ENCODE results near the gene TPST1. TPM values are rescaled to one million over a fixed set of nuclear protein-coding genes. Genes with fewer than 3 reads are reported as not detected.
"Not testable (repeated sequence)": the region's sequence is repeated elsewhere in the genome, so short reads cannot be mapped to it uniquely, and the experiment has no call there.

TPST1 gene
- total RNA-seq, 1 experiment from 2014 or later, result 58.8 TPM

- no peak for DNase-seq (ENCODE audit: low spot score)
These were observed 126.7 kb downstream of the TPST1 start for GRCh38 chr7:66331883-66332282.

GRCh38 chr7:66333443-66333842 lies 128.3 kb downstream of the TPST1 start:
- no peak for DNase-seq (ENCODE audit: low spot score)

GRCh38 chr7:66335318-66335717 lies 130.2 kb downstream of the TPST1 start:
- DNase-seq (ENCODE audit: low spot score), result no peak

- DNase-seq (ENCODE audit: low spot score), result no peak
These were observed 131.6 kb downstream of the TPST1 start for GRCh38 chr7:66336760-66337159.

- no peak for DNase-seq (ENCODE audit: low spot score)
These were observed 134.0 kb downstream of the TPST1 start for GRCh38 chr7:66339141-66339540.

- DNase-seq (ENCODE audit: low spot score), result no peak
These were observed 139.0 kb downstream of the TPST1 start for GRCh38 chr7:66344166-66344565.

GRCh38 chr7:66348531-66348930 lies 143.4 kb downstream of the TPST1 start:
- no peak for DNase-seq (ENCODE audit: low spot score)

GRCh38 chr7:66348959-66349358 lies 143.8 kb downstream of the TPST1 start:
- no peak for DNase-seq (ENCODE audit: low spot score)

GRCh38 chr7:66352071-66352470 lies 146.9 kb downstream of the TPST1 start:
- DNase-seq (ENCODE audit: low spot score), result peak; percentile 30

GRCh38 chr7:66353547-66353946 lies 148.4 kb downstream of the TPST1 start:
- no peak for DNase-seq (ENCODE audit: low spot score)

- DNase-seq (ENCODE audit: low spot score), result no peak
These were observed 150.6 kb downstream of the TPST1 start for GRCh38 chr7:66355756-66356155.

GRCh38 chr7:66356277-66356721 lies 151.2 kb downstream of the TPST1 start:
- peak; percentile 86 for DNase-seq (ENCODE audit: low spot score)

GRCh38 chr7:66357087-66357486 lies 152.0 kb downstream of the TPST1 start:
- DNase-seq (ENCODE audit: low spot score), result no peak

GRCh38 chr7:66359656-66360211 lies 154.6 kb downstream of the TPST1 start:
- DNase-seq (ENCODE audit: low spot score), result no peak

- no peak for DNase-seq (ENCODE audit: low spot score)
These were observed 157.0 kb downstream of the TPST1 start for GRCh38 chr7:66362136-66362535.

- DNase-seq (ENCODE audit: low spot score), result no peak
These were observed 158.5 kb downstream of the TPST1 start for GRCh38 chr7:66363635-66364034.

GRCh38 chr7:66365031-66365430 lies 159.9 kb downstream of the TPST1 start:
- not testable (repeated sequence) for DNase-seq (ENCODE audit: low spot score)

GRCh38 chr7:66371096-66371824 lies 166.1 kb downstream of the TPST1 start:
- no peak for DNase-seq (ENCODE audit: low spot score)

- DNase-seq (ENCODE audit: low spot score), result not testable (repeated sequence)
These were observed 169.2 kb downstream of the TPST1 start for GRCh38 chr7:66374141-66374840.

- DNase-seq (ENCODE audit: low spot score), result no peak
These were observed 171.3 kb downstream of the TPST1 start for GRCh38 chr7:66376264-66376945.

GRCh38 chr7:66377045-66377444 lies 171.9 kb downstream of the TPST1 start:
- DNase-seq (ENCODE audit: low spot score), result no peak

- no peak for DNase-seq (ENCODE audit: low spot score)
These were observed 172.6 kb downstream of the TPST1 start for GRCh38 chr7:66377714-66378113.
